ENCODE data around the gene PTGR3.

Gene PTGR3

DNA sequence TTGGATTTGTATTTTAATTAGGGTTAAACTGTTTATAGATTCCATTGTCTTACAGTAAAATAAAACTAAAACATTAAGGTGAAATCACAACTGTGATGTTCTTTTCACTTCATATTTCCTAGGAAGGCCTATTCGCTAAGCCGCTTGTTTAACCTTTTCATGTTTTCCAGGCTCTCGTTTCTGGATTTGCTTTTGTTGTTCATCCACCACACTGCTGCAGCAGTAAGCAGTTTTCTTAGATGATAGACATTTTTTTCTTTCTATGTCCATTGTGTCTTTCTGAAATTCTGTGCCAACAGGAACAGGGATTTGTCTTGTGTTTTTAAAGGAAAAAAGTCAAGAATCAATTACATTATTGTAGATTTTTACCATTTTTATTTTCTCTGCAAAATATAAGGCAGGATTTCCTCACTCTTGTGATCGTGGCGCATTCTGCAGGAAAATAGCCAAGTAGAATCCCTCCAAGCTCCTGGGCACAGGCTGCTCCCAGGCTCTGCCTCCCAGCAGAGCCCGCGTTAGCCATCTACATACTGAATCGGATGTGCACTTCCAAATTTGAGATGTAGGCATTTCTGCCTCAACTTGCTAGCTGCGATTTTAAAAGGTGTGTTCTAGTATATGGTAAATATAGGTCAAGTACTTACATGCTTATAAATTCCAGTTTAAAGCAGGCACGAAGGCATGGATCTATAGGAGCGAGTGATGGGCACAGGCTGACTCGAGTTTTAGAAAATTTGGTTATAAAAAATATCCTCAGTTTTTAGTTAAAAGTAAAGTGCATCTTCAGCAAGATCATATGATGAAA, 11.8 kb upstream of the PTGR3 start:
- no peak overlapping the region for H3K27ac ChIP-seq
- no peak overlapping the region for H3K4me3 ChIP-seq (ENCODE audit: low read depth, low read length)
- H3K36me3 ChIP-seq = no peaks in the 10 kb centered on the region
- TF ChIP-seq, protein P1, sequence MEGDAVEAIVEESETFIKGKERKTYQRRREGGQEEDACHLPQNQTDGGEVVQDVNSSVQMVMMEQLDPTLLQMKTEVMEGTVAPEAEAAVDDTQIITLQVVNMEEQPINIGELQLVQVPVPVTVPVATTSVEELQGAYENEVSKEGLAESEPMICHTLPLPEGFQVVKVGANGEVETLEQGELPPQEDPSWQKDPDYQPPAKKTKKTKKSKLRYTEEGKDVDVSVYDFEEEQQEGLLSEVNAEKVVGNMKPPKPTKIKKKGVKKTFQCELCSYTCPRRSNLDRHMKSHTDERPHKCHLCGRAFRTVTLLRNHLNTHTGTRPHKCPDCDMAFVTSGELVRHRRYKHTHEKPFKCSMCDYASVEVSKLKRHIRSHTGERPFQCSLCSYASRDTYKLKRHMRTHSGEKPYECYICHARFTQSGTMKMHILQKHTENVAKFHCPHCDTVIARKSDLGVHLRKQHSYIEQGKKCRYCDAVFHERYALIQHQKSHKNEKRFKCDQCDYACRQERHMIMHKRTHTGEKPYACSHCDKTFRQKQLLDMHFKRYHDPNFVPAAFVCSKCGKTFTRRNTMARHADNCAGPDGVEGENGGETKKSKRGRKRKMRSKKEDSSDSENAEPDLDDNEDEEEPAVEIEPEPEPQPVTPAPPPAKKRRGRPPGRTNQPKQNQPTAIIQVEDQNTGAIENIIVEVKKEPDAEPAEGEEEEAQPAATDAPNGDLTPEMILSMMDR (IDR thresholded peaks at IDR 0.05; ENCODE audit: low read depth, low read length) = no peak
- H3K27me3 ChIP-seq (ENCODE audit: insufficient read depth, low read depth, severe bottlenecking) = no peaks in the 10 kb centered on the region
- no peak for DNase-seq
- H3K9me3 ChIP-seq (ENCODE audit: severe bottlenecking) = no peaks in the 10 kb centered on the region

DNA sequence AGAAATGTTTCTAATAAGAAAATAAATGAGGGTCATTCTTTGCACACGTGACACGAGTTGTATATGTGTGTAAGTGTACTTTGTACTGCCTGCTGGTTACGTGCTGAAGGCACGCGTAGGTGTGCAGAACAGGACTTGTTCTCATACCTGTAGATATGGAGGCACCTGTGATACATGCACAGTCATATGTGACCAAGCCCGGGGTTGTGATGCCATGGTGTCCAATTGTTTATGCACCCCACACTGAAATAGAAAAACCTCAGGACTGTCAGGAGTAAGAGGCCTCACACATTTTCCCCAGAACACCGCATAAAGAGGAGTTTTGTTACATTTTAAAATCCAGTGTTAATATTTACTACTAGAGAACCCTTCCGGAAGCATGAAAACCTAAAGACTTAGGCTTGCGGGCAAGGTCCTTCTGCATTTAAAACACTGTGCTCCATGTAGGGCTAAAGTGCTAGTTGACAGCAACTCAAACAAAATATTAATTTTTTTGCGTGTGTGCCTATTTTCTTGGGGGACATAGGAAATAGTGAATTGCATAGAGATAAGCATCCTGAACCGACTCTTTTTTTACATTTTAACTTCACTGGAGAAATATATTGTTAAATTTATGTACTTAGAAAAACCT, 10.9 kb upstream of the PTGR3 start:
- TF ChIP-seq, protein P1 (IDR thresholded peaks at IDR 0.05; ENCODE audit: low read depth, low read length) = no peak
- H3K27me3 ChIP-seq (ENCODE audit: insufficient read depth, low read depth, severe bottlenecking) = no peaks in the 10 kb centered on the region
- H3K27ac ChIP-seq = no peak overlapping the region
- no peaks in the 10 kb centered on the region for H3K9me3 ChIP-seq (ENCODE audit: severe bottlenecking)
- H3K36me3 ChIP-seq = no peaks in the 10 kb centered on the region
- no peak for DNase-seq
- no peak overlapping the region for H3K4me3 ChIP-seq (ENCODE audit: low read depth, low read length)

DNA sequence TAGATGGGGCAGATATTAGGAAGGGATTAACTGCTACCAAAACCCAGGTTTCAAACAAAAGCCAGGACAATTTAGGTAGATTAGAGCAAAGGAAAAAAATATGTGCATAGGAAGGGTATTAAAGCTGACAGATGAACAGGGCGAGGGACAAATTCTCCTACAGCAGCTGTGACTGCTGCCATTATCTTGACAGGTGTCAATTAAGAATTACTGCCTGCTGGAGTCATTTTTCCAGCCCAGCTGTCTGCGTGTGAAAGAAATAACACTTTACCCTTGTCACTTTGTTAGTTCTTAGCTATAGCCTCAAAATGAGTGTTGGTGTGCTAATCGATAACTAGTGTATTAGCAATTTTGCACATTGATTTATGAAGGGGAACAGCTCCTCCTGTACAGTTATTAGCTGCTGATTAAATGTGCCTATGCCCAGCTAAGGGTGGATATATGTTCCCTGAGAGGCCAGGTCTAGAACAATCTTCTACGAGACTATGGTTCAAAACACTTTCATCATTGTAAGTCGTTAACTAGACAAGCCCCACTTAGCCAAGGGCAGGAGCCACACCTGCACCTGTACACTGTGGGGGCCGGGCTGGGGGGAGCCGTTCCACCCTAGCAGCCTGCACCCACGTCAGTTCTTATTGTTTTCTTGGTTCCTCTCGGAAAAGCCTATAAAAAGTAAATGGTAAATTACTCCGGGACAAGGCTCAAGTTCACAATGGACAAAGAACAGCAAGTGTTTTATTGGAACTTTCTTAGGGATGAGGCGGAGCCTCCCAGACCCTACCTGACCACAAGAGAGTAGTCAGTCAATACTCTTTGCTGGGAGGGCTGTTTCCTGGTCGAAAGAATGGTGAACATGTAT, 9.4 kb upstream of the PTGR3 start:
- no peaks in the 10 kb centered on the region for H3K27me3 ChIP-seq (ENCODE audit: insufficient read depth, low read depth, severe bottlenecking)
- H3K9me3 ChIP-seq (ENCODE audit: severe bottlenecking) = no peaks in the 10 kb centered on the region
- peak; percentile 40 for DNase-seq
- TF ChIP-seq, protein P1 (IDR thresholded peaks at IDR 0.05; ENCODE audit: low read depth, low read length) = no peak
- no peaks in the 10 kb centered on the region for H3K36me3 ChIP-seq
- no peak overlapping the region for H3K4me3 ChIP-seq (ENCODE audit: low read depth, low read length)
- H3K27ac ChIP-seq = no peak overlapping the region

DNA sequence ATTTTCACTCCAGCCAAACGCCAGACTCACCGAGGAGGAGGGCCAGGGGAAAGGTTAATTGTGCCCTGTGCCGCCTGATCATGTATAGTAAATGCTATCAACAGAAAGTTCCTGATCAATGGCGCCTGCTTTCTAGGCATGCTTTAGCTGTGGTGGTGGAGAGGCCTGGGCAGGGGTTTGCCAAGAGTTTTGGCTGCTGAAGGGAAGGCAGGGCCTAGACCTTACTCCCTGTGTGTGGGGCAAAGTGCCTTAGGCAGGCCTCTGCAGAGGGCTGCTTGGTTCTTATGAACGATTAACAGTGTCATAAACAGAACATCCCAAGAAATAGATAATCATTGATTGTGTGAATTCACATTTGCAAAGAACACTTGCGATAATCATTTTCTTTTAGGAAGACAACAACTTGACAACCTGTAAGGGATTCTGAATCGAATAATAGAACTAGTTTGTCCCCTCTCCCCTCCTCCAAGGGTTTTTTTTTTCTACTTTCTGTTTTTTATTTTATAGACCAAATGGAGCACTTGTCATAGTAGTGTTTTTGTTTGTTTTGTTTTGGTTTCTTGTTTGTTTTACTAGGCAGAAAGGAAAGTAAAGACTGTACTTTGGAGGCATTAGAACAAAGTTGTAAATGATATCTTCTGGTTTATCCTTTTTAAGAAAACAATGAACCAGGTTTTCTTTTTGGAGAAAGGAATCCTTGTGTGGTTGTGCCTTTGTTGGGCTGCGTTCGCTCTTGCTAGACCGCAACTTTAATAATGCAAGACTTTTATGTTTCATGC, 8.2 kb upstream of the PTGR3 start:
- Histone ChIP-seq H3K4me3 (ENCODE audit: low read depth, low read length) (no peak overlapping the region), H3K27ac (no peak overlapping the region), H3K9me3 (ENCODE audit: severe bottlenecking) (no peaks in the 10 kb centered on the region), H3K27me3 (ENCODE audit: insufficient read depth, low read depth, severe bottlenecking) (no peaks in the 10 kb centered on the region), H3K36me3 (no peaks in the 10 kb centered on the region)
- TF ChIP-seq, protein P1 (IDR thresholded peaks at IDR 0.05; ENCODE audit: low read depth, low read length) = no peak
- DNase-seq = no peak

DNA sequence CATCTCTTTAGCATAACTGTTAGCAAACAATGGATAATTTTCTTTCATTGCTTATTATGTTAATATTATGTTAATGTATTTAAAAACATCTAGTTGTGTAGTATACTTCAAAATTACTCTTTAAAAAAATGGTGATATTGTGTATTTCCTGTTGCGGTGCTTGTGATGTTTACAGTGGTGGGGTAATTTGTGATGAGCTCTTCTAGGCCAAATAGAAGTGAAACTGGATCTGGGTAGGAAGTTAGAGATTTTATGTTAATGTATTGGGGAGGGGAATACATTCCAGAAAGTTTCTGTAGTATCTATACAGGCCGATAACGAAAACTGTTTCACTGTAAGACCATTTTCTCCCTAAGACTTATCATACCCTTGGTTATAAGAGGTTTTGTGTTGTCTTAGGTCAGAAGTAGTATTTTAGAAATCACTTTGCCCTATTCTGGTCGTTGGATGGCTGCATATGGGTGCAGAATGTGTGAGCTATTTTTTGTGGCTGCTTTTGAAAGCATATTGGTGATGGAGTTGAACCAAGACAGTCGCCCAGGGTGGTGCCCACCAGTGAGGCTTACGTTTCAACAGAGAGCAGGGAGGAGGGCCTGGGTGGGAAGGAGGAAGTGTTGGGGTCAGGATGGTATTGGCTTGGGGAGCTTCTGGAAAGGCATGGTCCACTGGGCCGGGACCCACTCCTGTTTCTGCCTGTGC, 7.4 kb upstream of the PTGR3 start:
- H3K27ac ChIP-seq = no peak overlapping the region
- no peak overlapping the region for H3K4me3 ChIP-seq (ENCODE audit: low read depth, low read length)
- no peaks in the 10 kb centered on the region for H3K9me3 ChIP-seq (ENCODE audit: severe bottlenecking)
- TF ChIP-seq, protein P1 (IDR thresholded peaks at IDR 0.05; ENCODE audit: low read depth, low read length) = no peak
- H3K36me3 ChIP-seq = no peaks in the 10 kb centered on the region
- H3K27me3 ChIP-seq (ENCODE audit: insufficient read depth, low read depth, severe bottlenecking) = no peaks in the 10 kb centered on the region
- no peak for DNase-seq
